HG02970 (cell line): Measurements from ENCODE around the gene AKT3.
"Not testable (repeated sequence)": the region's sequence is repeated elsewhere in the genome, so short reads cannot be mapped to it uniquely, and the experiment has no call there.

Source experiments
- ATAC-seq: cut with Tn5 transposase; IDR thresholded peaks from one replicate; pipeline ENCODE4 v1.9.1; 2021; ENCODE audit warnings: mild to moderate bottlenecking, moderate library complexity, moderate number of reproducible peaks; ENCODE audit not compliant: unreplicated experiment, low FRiP score

AKT3 gene

DNA sequence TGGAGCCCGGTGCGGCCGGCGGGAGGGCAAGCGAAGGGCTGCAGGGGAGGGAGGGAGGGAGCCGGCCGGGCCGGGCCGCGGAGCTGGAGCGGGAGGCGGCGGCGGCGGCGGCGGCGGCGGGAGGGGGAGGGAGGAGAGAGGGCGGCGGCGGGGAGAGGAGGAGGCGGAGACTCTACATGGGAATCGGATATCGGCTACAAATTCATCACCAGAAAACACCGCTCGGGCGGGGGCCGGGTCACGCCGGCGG is at the start of gene AKT3:
Gene AKT3 (minus strand): TSS at position 42 of the 250 bp plus-strand sequence. CDS start 7,073 bp downstream, outside the sequence.
- peak; percentile 54 for ATAC-seq

DNA sequence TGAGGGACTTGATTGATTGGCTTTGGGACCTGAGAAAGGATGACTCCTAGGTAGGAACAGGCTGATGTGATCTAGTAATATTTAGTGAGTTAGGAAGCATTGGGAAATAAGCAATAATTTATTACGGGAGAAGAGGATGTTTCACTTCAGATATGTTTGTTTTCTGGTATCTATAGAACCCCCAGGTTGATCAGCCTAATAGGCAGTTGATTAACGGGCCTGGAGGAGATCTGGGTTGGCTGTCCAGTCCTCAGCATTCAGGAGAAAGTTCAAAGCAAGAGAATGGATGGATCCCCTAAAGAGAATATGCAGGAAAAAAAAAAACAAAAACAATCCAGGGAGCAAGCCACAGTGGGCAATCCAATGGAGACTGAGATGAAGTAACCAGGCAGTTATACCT is 48.2 kb upstream of the AKT3 start:
- ATAC-seq = no peak

DNA sequence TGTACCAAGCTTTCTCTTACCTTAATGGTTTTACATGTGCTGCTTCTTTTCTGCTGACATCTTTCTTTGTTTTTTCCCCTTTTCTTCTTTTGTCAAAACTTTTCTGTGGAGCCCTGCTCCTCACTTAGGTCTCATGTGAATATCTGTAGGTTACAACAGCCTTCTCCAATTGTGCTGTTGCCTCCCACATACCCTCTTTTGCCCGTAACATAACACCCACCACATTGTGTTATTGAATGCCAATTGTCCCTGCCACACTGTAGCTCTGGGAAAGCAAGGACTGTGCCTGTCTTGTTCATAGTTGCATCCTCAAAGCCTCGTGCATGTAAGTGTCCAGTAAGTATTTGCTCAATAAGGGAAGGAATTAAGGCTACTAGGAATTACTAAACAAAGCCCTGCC is 46.3 kb upstream of the AKT3 start:
- no peak for ATAC-seq

DNA sequence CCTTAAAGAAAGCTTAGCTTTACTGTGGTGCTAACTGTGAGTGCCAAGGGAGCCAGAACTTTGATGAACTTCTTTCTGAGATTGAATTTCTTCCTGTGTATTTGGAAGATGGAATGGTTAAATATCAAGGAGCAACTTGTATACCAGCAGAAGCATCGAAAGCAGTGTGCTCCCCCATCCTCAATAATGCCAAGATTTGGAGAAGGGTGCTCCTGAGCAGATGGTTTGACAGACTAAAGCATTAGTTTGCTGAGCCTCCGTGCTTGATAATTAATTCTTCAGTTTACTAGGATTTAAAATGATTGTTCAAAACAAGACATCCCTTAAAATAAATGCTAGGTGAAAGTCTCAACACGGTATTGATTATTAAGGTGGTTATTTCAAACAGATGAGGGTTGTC is 42.4 kb upstream of the AKT3 start:
- no peak for ATAC-seq

DNA sequence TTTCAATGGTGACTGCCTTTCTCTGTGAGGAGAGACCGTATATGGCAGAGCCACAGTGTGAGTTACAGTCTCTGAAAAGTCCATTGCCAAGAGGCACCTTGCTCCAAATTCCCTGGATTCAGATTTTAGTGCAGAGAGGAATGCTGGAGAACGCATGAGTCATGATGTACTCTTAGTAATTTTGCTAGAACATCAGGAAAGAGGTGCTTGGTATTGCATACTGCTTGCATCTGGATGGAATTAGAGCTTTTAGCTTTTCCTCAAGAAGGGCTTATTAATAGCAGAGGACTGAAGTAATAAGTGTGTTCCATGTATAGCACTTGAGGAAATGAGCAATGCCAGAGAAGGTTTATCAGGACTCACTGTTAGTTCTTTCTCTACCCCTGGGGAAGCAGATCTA is 40.5 kb upstream of the AKT3 start:
- ATAC-seq = no peak

DNA sequence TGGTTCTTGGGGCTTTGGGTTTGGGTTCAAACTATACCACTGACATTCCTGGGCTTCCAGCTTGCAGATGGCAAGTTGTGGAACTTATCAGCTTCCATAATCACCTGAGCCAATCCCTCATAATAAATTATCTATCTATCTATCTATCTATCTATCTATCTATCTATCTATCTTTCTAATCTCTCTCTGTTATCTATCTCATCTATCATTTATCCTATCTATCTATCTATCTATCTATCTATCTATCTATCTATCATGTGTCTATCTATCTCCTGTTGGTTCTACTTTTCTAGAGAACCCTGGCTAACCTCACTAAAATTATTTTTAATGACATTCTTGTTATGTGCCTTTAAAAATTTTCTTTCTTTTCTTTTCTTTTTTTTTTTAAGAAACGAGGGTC is 35.8 kb upstream of the AKT3 start:
- ATAC-seq = no peak

DNA sequence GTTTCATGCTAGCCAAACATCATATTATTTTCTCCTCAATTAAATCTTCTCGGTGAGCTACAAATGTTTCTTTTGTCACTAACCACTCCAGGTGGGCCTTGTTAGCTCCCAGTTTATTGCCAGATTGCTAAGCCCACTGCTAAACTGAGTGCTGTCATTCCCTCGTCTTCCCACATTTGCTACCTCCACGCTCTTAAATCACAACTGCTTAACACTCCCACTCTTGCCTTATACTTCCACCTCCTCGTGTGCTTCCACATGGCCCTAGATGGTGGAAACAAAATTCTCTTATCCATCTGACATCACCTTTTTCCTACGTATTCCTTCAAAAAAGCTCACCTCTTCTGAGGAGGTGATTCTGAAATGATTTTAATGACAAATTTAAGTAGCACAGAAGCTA is 34.6 kb upstream of the AKT3 start:
- ATAC-seq = no peak

DNA sequence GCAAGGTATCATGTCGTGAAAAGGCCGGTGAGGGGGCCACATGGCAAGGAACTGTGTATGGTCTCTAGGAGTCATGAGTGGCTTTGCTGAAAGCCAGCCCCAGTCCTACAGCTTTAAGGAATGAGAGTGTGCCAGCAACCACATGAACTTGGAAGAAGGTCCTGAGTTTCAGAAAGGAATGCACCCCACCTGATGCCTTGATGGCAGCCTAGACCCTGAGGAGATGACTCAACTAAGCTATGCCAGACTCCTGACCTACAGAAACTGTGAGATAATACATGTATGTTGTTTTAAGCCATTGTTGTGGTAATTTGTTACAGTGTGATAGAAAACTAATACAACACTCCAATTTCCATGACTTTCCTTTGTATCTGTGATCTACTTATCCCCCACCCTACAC is 33.5 kb upstream of the AKT3 start:
- no peak for ATAC-seq

DNA sequence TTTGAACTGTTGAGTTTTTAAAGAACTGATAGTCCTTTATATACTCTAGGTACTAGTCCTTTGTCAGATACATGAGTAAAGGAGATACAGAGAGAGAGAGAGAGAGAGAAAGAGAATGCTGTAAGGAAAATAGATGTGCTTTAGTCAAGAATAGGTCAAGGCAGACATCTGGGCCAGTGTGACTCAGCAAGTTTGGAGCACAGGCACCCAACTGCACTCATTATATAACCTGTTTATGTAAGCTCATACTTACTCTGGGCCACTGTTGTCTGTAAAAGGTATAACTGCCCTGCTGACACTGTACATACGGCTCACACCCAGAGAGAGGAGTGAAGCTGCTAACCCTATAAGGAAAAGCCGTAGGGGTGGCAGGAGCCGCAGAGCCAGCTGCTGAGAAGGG is 32.2 kb upstream of the AKT3 start:
- no peak for ATAC-seq

DNA sequence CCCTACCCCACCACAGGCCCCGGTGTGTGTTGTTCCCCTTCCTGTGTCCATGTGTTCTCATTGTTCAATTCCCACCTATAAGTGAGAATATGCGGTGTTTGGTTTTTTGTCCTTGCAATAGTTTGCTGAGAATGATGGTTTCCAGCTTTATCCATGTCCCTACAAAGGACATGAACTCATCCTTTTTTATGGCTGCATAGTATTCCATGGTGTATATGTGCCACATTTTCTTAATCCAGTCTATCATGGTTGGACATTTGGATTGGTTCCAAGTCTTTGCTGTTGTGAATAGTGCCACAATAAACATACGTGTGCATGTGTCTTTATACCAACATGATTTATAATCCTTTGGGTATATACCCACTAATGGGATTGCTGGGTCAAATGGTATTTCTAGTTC is 27.0 kb upstream of the AKT3 start:
- not testable (repeated sequence) for ATAC-seq

DNA sequence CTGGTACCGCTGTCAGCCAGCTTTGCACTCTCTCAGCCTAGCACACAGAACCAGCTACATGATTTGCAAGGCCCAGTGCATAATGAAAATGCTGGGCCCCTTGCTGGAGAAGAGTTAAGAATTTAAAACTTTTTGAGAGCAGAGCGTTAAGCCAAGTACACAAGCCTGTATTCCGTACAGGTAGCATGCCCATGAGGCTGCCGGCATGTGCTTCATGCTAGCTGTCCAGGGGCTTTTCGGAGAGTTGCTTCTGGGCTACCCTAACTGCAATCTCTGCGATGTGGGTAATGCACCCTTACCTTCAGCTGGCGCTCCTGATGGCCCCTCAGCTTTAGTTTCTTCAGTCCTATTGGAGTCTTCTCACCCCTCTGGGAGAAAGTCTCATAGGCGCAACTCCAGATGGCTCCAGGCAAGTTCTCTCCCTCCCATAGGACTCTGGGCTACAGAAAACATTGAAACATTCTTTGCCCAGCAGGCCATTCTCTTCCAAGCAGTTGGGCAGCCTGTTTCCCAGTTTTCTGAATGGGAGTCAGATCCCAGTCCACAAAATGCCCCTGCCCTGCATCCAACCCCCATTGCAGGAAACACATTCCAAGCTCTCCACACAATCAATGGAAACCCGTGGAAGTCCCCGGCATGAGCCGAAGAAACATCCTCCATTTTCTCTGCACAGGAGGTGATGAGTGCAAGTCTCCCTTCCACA is 5.7 kb upstream of the AKT3 start:
- ATAC-seq = no peak

DNA sequence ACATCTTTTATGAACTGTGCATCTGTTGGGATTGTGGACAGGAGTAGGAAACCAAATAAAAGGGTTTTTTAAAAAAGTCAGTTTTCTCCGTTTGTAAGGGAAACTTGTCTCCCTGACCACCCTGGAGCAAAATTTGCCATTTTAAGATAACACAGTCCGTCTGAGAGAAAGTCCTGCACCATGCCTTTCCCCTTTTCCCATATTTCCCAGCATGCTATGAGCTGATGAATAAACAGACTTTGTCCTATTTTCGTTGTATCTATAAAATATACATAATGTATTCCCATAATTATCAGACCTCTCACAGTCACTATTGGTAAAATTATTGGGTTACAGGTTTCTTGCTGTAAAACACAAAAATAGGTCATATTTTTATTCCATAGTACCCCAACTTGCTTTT is 1.7 kb upstream of the AKT3 start:
- no peak for ATAC-seq

DNA sequence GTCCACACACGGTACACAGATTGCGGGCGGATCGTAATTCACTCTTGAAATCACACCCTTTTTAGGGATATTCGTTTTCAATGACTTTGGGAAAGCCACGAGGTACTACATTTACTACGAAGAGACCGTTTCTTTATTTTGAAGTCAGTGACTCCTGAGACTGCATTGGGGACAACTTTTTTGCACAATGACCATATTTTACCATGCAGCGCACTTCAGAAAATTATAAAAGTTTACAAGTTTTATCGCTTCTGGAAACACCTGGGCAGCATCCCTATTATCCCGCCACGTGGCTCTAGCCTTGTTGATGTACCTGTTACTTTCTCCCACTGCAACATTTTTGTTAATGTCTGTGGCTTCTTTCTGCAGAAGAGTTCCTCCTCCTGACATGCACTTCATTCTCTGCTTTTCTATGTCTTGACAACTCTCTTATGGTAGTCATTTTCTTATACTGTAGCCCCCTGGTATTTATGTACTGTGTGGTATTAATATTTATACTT is 1.3 kb upstream of the AKT3 start:
- ATAC-seq = no peak

DNA sequence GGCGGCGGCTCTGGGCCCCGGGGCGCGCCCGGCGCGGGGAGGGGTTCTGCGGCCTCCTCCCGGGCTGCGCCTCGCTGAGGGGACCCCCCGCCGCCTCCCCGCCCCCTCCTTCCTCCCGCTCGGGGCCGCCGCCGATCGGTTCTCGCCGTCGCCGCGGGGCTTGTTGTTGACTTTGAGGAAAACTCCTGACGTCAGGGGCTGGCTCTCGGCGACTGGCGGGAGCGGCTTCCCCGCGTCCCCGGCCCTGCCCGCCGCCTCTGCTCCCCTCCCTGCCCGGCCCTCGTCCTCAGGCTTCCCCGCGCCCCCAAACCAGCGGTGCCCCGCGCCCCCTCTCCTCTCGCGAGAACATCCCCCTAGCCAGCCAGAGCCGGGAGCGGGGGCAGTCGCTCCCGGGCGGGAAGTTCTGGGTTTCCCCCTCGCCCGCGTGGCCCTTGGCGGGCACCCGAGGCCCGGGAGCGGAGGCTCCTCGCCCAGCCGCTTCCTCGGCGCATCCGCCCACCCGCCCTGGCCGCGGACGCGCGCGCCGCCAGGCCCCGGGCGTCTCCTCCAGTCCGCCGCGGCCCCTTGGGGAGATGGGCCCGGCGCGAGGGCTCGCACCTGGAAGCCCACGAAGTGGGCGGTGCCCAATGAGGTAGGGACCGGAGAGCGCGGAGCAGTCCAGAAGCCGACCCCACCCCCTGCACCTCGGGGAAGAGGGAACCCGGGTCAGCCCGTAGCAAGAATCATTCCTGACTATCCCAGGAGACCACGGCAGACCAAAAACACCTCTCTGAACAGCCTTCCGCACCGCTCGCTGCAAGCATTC is 611 bp upstream of the AKT3 start:
- ATAC-seq = peak; percentile 44

DNA sequence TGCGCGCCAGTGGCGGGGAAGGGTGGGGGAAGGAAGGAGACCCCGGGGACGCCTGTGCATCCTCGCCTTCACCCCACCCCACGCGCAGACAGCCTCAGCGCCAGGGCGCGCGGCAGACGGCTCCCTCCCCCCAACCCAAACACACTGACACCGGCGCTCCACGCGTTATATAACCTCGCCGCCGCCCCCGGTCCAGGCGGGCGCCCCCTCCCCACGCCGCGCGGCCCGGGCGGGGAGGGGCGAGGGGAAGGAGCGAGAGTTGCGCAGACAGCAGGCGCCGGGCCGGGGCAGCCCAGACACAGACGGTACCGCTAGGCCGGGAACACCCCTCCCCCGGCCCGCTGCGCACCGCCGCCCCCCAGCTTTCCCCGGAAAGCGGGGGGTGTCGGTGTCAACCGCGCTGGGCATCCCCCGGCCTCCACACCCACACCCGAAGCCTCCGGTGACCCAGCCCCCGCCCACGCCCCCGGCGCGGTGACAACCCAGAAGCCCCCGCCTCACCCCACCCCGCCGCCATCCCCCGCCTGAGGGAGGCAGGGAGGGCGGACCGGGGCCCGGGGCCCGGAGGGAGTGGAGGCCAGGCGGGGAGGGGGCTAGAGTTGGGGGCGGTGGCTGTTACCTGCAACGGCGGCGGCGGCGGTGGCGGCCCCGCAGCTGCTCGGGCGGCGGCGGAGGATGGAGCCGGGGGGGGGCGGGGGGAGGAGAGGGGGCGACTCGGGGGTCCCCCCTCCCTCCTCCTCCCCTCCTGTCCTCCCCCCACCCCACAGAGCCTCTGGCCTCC is 432 bp downstream of the AKT3 start:
- ATAC-seq = peak; percentile 14

DNA sequence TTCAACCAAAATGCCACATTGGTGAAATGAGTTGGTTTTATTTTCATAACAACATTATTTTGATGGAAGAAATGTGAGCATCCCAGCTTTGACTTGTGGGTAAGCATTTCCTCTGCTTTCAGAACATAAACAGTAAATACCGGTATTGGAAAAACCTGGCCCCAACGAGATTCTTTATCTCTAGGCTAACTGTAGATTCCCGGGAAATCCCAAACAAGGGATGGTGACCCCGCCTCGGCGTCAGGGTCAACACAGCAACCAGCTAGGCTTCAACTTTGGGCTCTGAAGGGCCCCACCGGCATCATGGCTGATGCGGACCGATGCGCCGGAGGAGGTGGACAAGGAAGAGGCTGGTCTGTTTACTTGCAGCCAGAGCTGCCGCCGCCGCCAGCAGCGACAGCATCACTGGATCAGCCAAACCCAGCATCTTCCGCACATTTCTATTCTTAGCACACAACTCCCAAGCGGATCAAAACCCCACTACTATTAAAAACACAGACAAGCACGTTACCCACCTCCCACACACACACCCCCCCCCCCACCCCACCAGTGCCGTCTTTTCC is 1.1 kb downstream of the AKT3 start:
- no peak for ATAC-seq

DNA sequence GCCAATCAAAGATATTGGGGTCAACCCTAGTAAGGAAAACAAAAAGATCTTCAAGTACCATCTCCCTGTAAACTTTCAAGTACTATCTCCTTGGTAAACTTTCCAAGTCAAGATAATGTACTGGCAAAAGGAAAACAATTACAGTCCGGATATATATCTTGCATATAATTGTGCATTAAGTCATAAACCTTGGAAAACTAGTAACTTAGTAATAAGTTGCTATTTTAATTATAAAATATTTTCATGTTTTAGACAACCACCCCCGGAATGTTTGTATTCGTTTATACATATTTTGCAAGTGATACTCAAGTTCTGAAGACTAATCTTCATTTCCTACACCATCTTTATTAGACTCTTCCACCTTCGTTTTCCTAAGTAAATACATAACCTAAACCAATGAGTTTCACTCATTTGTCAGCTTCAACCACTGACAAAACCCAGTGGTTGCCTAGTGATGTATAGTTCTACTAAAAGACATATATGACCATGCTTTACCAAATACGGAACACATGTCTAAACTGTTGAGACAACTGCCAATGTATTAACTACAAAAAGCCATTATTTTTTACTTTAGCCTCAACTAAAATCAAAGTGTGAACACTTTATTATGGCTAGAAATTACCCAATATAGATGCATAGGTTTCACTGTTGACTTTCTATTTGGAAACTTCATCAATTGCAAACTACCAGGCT is 1.7 kb downstream of the AKT3 start:
- ATAC-seq = no peak

DNA sequence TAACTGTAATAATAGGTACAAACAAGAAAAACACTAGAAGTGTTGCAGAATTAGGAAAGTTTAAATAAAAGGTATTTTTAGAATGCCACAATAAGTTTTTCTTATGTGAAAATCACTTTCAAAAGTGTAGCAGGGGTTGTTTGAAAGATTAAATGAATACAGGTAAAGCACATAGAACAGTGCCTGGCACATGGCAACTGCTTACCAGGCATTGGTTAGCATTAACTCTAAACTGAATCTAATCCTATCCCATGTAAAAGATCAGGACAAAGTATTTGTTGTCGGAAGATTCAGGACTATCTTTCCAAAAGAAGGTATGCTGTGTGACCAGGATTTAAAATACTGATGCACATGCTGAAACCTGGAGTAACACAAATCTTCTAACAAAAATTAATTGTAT is 3.3 kb downstream of the AKT3 start:
- no peak for ATAC-seq

DNA sequence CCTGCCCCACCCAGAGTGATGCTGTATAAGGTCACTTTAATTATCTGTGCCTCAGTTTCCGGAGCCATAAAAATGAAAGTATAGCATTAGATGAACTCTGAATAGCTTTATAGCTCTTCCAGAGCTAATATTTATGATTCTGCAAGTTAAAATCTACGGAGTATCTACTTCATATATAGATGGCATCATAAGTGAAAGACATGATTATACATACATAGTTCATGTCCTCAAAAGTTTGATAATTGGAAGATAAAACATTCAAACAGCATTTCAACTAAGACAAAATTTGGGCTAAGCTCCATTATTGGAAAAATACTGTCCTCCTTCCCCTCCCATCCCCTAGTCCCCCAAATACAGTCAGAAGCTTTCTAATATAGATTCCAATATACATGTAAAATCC is 4.2 kb downstream of the AKT3 start:
- ATAC-seq = no peak

DNA sequence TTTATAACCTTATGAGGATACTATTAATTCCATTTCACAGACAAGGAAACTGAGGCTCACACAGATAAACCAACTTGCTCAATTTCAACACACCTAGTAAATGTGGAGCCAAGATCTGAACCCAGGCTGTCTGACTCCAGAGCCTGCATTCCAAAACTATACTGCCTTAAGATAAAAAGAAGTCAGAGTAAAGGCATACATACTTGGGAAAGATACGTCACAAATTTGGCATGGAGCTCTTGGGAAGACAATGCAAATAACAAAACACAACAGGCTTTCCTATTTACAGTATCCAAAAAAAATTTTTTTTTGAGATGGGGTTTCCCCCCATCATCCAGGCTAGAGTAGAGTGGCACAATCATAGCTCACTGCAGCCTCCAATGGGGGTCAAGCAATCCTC is 5.9 kb downstream of the AKT3 start:
- ATAC-seq = no peak
